Heart left ventricle (tissue), 16 donors: ENCODE measurements around the gene ST7. TPM values are rescaled to one million over a fixed set of nuclear protein-coding genes. Genes with fewer than 3 reads are reported as not detected.

Experiments used
- ATAC-seq, 4 donors: fragments of 200-7000 bp; cut with Tn5 transposase; one replicate each; pipeline ENCODE4 v1.9.1; 2020 to 2022; ENCODE audit warnings: moderate library complexity in 4 of 4, mild to moderate bottlenecking in 3 of 4, moderate number of reproducible peaks in 1 of 4
- DNase-seq, 5 donors: peaks; one replicate each; pipeline ENCODE4 v3.0.0-alpha.2; 2020
- H3K27ac ChIP-seq, 12 donors: fragments of 200-600 bp; sonication (generic) in 4 of 12; one replicate each; pipeline versions ENCODE4 v1.5.0 to v1.8.0; 2016 to 2022; ENCODE audit warnings: mild to moderate bottlenecking in 2 of 12
- H3K27me3 ChIP-seq, 9 donors: fragments of 200-600 bp; sonication (generic) in 2 of 9; one replicate each; pipeline versions ENCODE4 v1.5.1 to v1.8.0; 2016 to 2022; ENCODE audit warnings: mild to moderate bottlenecking in 3 of 9
- H3K36me3 ChIP-seq, 9 donors: fragments of 200-600 bp; sonication (generic) in 2 of 9; one replicate each; pipeline versions ENCODE4 v1.5.0 to v1.8.0; 2018 to 2022; ENCODE audit warnings: mild to moderate bottlenecking in 2 of 9
- H3K4me1 ChIP-seq, 12 donors: fragments of 200-600 bp; sonication (generic) in 4 of 12; one replicate each; pipeline versions ENCODE4 v1.5.0 to v1.8.0; 2016 to 2022; ENCODE audit warnings: mild to moderate bottlenecking in 3 of 12
- H3K4me3 ChIP-seq, 12 donors: fragments of 200-600 bp; sonication (generic) in 4 of 12; one replicate each; pipeline versions ENCODE4 v1.5.0 to v1.8.0; 2017 to 2022; ENCODE audit warnings: mild to moderate bottlenecking in 9 of 12, moderate library complexity in 4 of 12
- H3K9me3 ChIP-seq, 12 donors: fragments of 200-600 bp; sonication (generic) in 4 of 12; one replicate each; pipeline versions ENCODE4 v1.5.0 to v1.8.0; 2016 to 2022; ENCODE audit warnings: mild to moderate bottlenecking in 1 of 12
- POLR2A ChIP-seq, 2 donors: fragments of 450-650 bp; IDR thresholded peaks; one replicate each; pipeline ENCODE4 v1.6.1; 2017; ENCODE audit warnings: antibody characterized with exemption in 2 of 2, mild to moderate bottlenecking in 2 of 2, moderate library complexity in 2 of 2
- WGBS, 4 donors: extraction: QIAGEN DNeasy Blood & Tissue Kit in 2 of 4; methylation state at CpG; one replicate each; pipeline versions ENCODE4 v1.1.5 to v1.1.7; 2013 to 2018; 5-methylcytosine and 5-hydroxymethylcytosine counted together
- intact Hi-C, 10 donors: fragments of 100-400 bp; cut with DNase I; formaldehyde crosslinking; loops; one replicate each; pipeline versions ENCODE4 v1.11.1 to v1.14.2; 2022
- long read RNA-seq, 3 donors: library from polyadenylated mRNA; unstranded; transcript quantifications; one replicate each; pipeline ENCODE4 v2.0.0, GENCODE V29; 2020 to 2021
- polyA plus RNA-seq, 2 donors: library from polyadenylated mRNA; stranded (reverse); fragments of 200-250 nt; gene quantifications; one replicate each; pipeline ENCODE4 v1.2.3, GENCODE V29; 2013
- total RNA-seq, 9 donors: library from RNA; depleted of rRNA in 2 of 9; stranded (reverse); fragments of >200 nt in 2 of 9; fragmentation: NEBNext Ultra II Directional in 3 of 9; extraction: Animal tissue kit (Norgen Biotek cat#: 25700) in 3 of 9; gene quantifications; one replicate each; pipeline versions ENCODE4 v1.1.0 to v1.2.4, GENCODE V29; 2016 to 2023
- TF ChIP-seq, protein P1 (sequence below), 12 donors: fragments of 200-600 bp; sonication (generic) in 4 of 12; IDR thresholded peaks; one replicate each; pipeline versions ENCODE4 v1.5.0 to v1.8.0; 2018 to 2022; ENCODE audit warnings: antibody characterized with exemption in 12 of 12, mild to moderate bottlenecking in 5 of 12
- donor health status: ischemic (EF 13 %, LVEDD 7.1; RV severe dilation, severe dysfunction).
- donor health status: healthy with polysubstance abuse.
- donor health status: DM: no; HTN: yes; CAD: no.
- donor health status: DM: no; HTN: no; CAD: no.
- donor health status: ischemic (EF 25% LVEDD 6.9; RV normal size, moderate dysfunction).
- donor health status: ischemic (EF 25% LVEDD 5.7; RV mildly dilated, moderate dysfunction).
- donor health status: healthy.
- donor health status: DM: yes; HTN: yes; CAD: no.
- donor health status: ischemic (EF 35%, LVEDD 5.7; RV mildly dilated, moderate dysfunction).
- donor health status: nonischemic (EF 11% LVEDD 7.7; RV severe dilation, severe dysfunction).
- donor health status: DM: yes; HTN: yes; CAD: no.
- donor health status: PGD.
- donor health status: ischemic (EF 29% LVEDD 5.4; RV normal size, mild dysfunction).
- donor health status: nonischemic (EF 23%, LVEDD 6.1; RV moderate dilation, normal function).

ST7 gene, protein sequence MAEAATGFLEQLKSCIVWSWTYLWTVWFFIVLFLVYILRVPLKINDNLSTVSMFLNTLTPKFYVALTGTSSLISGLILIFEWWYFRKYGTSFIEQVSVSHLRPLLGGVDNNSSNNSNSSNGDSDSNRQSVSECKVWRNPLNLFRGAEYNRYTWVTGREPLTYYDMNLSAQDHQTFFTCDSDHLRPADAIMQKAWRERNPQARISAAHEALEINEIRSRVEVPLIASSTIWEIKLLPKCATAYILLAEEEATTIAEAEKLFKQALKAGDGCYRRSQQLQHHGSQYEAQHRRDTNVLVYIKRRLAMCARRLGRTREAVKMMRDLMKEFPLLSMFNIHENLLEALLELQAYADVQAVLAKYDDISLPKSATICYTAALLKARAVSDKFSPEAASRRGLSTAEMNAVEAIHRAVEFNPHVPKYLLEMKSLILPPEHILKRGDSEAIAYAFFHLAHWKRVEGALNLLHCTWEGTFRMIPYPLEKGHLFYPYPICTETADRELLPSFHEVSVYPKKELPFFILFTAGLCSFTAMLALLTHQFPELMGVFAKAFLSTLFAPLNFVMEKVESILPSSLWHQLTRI
- 10 to 100 TPM; 22.3 to 41.3 (median 25.5) TPM for total RNA-seq
- polyA plus RNA-seq: 10 to 100 TPM; 16.0 to 31.7 TPM
- long read RNA-seq, donor 1, partial matches to known transcripts: 6 of 21 reads
- long read RNA-seq, donor 1, other reads (novel, unspliced or antisense): 6 of 21 reads
- long read RNA-seq, donor 2, transcript ST7-202 (16 exons, 2,142 nt): major isoform, 13 of 50 reads
- long read RNA-seq, donor 2, transcript ST7-208 (15 exons, 2,110 nt): minor isoform, 9 of 50 reads
- long read RNA-seq, donor 2, partial matches to known transcripts: 15 of 50 reads
- long read RNA-seq, donor 2, other reads (novel, unspliced or antisense): 12 of 50 reads
- long read RNA-seq, donor 3, partial matches to known transcripts: 5 of 16 reads
- long read RNA-seq, donor 3, other reads (novel, unspliced or antisense): 4 of 16 reads

- Histone ChIP-seq H3K27ac (peak within 1 kb of the TSS; percentile 98 to 100 (median 99)), H3K9me3 (no peaks in the 10 kb centered on the region), H3K27me3 (no peaks in the 10 kb centered on the region), H3K4me3 (peak within 1 kb of the TSS; percentile 67 to 99 (median 94)), H3K4me1 (peaks cover 5 to 43% (median 34%) of the 10 kb centered on the region in 12 donors), H3K36me3 (no peaks in the 10 kb centered on the region)
- intact Hi-C loops: no loop called here
- TF ChIP-seq, protein P1, sequence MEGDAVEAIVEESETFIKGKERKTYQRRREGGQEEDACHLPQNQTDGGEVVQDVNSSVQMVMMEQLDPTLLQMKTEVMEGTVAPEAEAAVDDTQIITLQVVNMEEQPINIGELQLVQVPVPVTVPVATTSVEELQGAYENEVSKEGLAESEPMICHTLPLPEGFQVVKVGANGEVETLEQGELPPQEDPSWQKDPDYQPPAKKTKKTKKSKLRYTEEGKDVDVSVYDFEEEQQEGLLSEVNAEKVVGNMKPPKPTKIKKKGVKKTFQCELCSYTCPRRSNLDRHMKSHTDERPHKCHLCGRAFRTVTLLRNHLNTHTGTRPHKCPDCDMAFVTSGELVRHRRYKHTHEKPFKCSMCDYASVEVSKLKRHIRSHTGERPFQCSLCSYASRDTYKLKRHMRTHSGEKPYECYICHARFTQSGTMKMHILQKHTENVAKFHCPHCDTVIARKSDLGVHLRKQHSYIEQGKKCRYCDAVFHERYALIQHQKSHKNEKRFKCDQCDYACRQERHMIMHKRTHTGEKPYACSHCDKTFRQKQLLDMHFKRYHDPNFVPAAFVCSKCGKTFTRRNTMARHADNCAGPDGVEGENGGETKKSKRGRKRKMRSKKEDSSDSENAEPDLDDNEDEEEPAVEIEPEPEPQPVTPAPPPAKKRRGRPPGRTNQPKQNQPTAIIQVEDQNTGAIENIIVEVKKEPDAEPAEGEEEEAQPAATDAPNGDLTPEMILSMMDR (IDR thresholded peaks at IDR 0.05): no peak
- no peak for TF ChIP-seq POLR2A (IDR thresholded peaks at IDR 0.05)
- 0 to 1% (median 1%) methylated on average over 40 to 77 of the region's 77 CpGs for WGBS, 4 donors
- DNase-seq: peak; percentile 55 to 79 (median 64)
- peak in 3 of 4 donors; percentile 52 to 74 (median 68) for ATAC-seq
These were observed at the start of gene ST7 for GRCh38 chr7:116953372-116953905. Gene ST7 (plus strand): TSS chr7:116953501. CDS start chr7:116953541, 40 bp downstream.

DNA sequence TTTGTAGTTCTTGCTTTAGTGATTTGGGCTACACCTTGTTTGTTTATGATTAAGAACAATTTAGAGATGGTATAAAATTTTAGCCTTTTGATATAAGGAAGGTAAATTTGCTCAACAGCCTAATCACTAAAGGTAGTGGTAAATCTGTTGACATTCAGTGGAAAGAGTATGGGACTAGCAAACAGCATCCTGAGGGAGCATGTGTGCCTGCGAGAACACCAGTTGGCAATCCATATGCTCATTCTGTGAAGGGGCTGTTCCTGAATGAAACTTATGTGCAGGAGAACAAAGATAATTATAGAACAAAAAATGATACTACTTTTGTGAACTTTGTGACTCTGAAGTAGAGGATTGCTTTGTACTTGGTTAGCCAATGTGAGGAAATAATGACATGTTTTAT is 46.9 kb upstream of the ST7 start:
- Histone ChIP-seq H3K9me3 (no peaks in the 10 kb centered on the region), H3K27me3 (no peaks in the 10 kb centered on the region), H3K4me1 (peaks cover 0 to 7% (median 0%) of the 10 kb centered on the region in 12 donors), H3K4me3 (no peak overlapping the region), H3K27ac (no peak overlapping the region), H3K36me3 (peaks cover 0 to 94% (median 78%) of the 10 kb centered on the region in 9 donors)
- no peak for ATAC-seq
- TF ChIP-seq POLR2A (IDR thresholded peaks at IDR 0.05): no peak
- TF ChIP-seq, protein P1 (IDR thresholded peaks at IDR 0.05): no peak
- 90 to 97% (median 91%) methylated on average over 1 of the region's 1 CpG for WGBS, 4 donors
- intact Hi-C loops: no loop called here
- DNase-seq: no peak

DNA sequence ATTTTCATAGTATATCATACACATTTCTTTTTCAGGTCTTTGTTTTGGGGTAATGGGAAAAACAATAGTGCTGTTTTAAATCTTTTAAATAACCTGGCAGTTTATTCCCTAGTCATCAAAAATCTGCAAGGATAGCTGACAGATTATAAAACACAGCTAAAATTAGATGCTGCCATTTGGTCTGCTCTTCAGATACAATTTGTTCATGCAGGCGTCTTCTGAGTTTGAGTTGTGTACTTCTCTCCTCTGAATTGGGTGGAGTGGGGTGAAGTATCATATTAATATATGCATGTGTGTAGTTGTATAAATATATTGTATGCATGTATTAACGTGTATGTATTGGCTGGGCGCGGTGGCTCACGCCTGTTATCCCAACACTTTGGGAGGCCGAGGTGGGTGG is 42.9 kb upstream of the ST7 start:
- TF ChIP-seq, protein P1 (IDR thresholded peaks at IDR 0.05): no peak
- TF ChIP-seq POLR2A (IDR thresholded peaks at IDR 0.05): no peak
- Histone ChIP-seq H3K4me1 (peaks cover 0 to 8% (median 0%) of the 10 kb centered on the region in 12 donors), H3K27me3 (no peaks in the 10 kb centered on the region), H3K4me3 (no peak overlapping the region), H3K9me3 (peaks cover 0 to 7% (median 0%) of the 10 kb centered on the region in 12 donors), H3K36me3 (peaks cover 0 to 93% (median 83%) of the 10 kb centered on the region in 9 donors), H3K27ac (peak overlapping the region in 8 of 12 donors; percentile 5 to 48 (median 20))
- ATAC-seq: peak; percentile 33 to 67 (median 60)
- DNase-seq: no peak
- 88 to 97% (median 92%) methylated on average over 6 of the region's 6 CpGs for WGBS, 4 donors
- intact Hi-C loops: no loop called here
